ENCODE data around the gene UBE2QL1. TPM values are rescaled to one million over a fixed set of nuclear protein-coding genes. Genes with fewer than 3 reads are reported as not detected.

UBE2QL1 gene
- polyA plus RNA-seq, 1 of the 3 experiments (the other 2 are of a cell fraction) = 0.28 TPM

- DNase-seq = no peak
- ChIA-PET POLR2A (no interaction called here), CTCF (interaction anchor here (1.0 kb wide), 1 partner anchor 94 kb away, joined by 3 read pairs; no protein-coding TSS in a partner anchor)
- H3K9ac ChIP-seq = no peak overlapping the region
- TF ChIP-seq CHD2 (IDR thresholded peaks at IDR 0.05; ENCODE audit: low read length, partially characterized antibody) (no peak), RCOR1 (IDR thresholded peaks at IDR 0.05; ENCODE audit: low read length) (no peak), EP300 (IDR thresholded peaks at IDR 0.05; ENCODE audit: borderline replicate concordance in 1 of 2, low read depth in 1 of 2, low read length in 1 of 2) (no peak)
- H3K27me3 ChIP-seq (ENCODE audit: insufficient read depth) = no peaks in the 10 kb centered on the region
- H3K4me1 ChIP-seq (ENCODE audit: control insufficient read depth in 1 of 2, insufficient read depth in 2 of 2, low read depth in 1 of 2, low read length in 1 of 2) = peaks cover 0 to 48% of the 10 kb centered on the region in 2 experiments; a peak in 2 of 4 replicates
- no peak overlapping the region for H3K4me3 ChIP-seq (ENCODE audit: low read depth in 2 of 2, low read length in 1 of 2)
- no peaks in the 10 kb centered on the region for H4K20me1 ChIP-seq (ENCODE audit: insufficient read depth)
- H2AFZ ChIP-seq (ENCODE audit: low read depth) = no peak overlapping the region
- H3K36me3 ChIP-seq (replicated peaks in 1 of 2; ENCODE audit: control insufficient read depth in 1 of 2, insufficient read depth in 2 of 2, low read length in 1 of 2) = no peaks in the 10 kb centered on the region
- no peaks in the 10 kb centered on the region for H3K9me3 ChIP-seq
- H3K27ac ChIP-seq (ENCODE audit: low read depth in 2 of 2, low read length in 1 of 2) = no peak overlapping the region
- no peaks in the 10 kb centered on the region for H3F3A ChIP-seq (replicated peaks; ENCODE audit: insufficient read depth)
- H3K79me2 ChIP-seq (ENCODE audit: insufficient read depth) = no peaks in the 10 kb centered on the region
- 48% methylated on average over 10 of the region's 11 CpGs for WGBS (ENCODE audit: low lambda C conversion rate)
- no peak overlapping the region for H3K4me2 ChIP-seq
- H3K9me2 ChIP-seq = no peaks in the 10 kb centered on the region
Observed at GRCh38 chr5:6482735-6483134, 34.1 kb downstream of the UBE2QL1 start.

- Histone ChIP-seq H3K4me3 (ENCODE audit: low read depth in 2 of 2, low read length in 1 of 2) (no peak overlapping the region), H3K4me1 (ENCODE audit: control insufficient read depth in 1 of 2, insufficient read depth in 2 of 2, low read depth in 1 of 2, low read length in 1 of 2) (peaks cover 0 to 40% of the 10 kb centered on the region in 2 experiments; a peak in 2 of 4 replicates), H4K20me1 (ENCODE audit: insufficient read depth) (no peaks in the 10 kb centered on the region), H3K27me3 (ENCODE audit: insufficient read depth) (no peaks in the 10 kb centered on the region), H3K79me2 (ENCODE audit: insufficient read depth) (no peaks in the 10 kb centered on the region), H3K9ac (no peak overlapping the region), H3K4me2 (no peak overlapping the region), H2AFZ (ENCODE audit: low read depth) (no peak overlapping the region), H3K9me2 (no peaks in the 10 kb centered on the region), H3K27ac (ENCODE audit: low read depth in 2 of 2, low read length in 1 of 2) (no peak overlapping the region; a peak in 1 of 4 replicates), H3K9me3 (no peaks in the 10 kb centered on the region), H3K36me3 (replicated peaks in 1 of 2; ENCODE audit: control insufficient read depth in 1 of 2, insufficient read depth in 2 of 2, low read length in 1 of 2) (no peaks in the 10 kb centered on the region), H3F3A (replicated peaks; ENCODE audit: insufficient read depth) (no peaks in the 10 kb centered on the region)
- DNase-seq = no peak
- CTCF ChIA-PET = no interaction called here
- TF ChIP-seq RXRA (IDR thresholded peaks at IDR 0.05; ENCODE audit: borderline replicate concordance, low read depth) (no peak), RCOR1 (IDR thresholded peaks at IDR 0.05; ENCODE audit: low read length) (no peak), MXI1 (IDR thresholded peaks at IDR 0.05; ENCODE audit: low read depth, low read length) (no peak), NFIC (IDR thresholded peaks at IDR 0.05; ENCODE audit: borderline replicate concordance) (no peak)
- WGBS (ENCODE audit: low lambda C conversion rate) = 54% methylated on average over 9 of the region's 9 CpGs
- POLR2A ChIA-PET = no interaction called here
Observed at GRCh38 chr5:6483880-6484382, 35.3 kb downstream of the UBE2QL1 start.

- Histone ChIP-seq H3K27ac (ENCODE audit: low read depth in 2 of 2, low read length in 1 of 2) (no peak overlapping the region), H3K9me3 (no peaks in the 10 kb centered on the region), H2AFZ (ENCODE audit: low read depth) (no peak overlapping the region), H3K36me3 (replicated peaks in 1 of 2; ENCODE audit: control insufficient read depth in 1 of 2, insufficient read depth in 2 of 2, low read length in 1 of 2) (no peaks in the 10 kb centered on the region), H3K4me1 (ENCODE audit: control insufficient read depth in 1 of 2, insufficient read depth in 2 of 2, low read depth in 1 of 2, low read length in 1 of 2) (peaks cover 0 to 38% of the 10 kb centered on the region in 2 experiments; a peak in 2 of 4 replicates), H3K4me2 (no peak overlapping the region), H3K27me3 (ENCODE audit: insufficient read depth) (no peaks in the 10 kb centered on the region), H3K9ac (no peak overlapping the region), H3K79me2 (ENCODE audit: insufficient read depth) (no peaks in the 10 kb centered on the region), H3K4me3 (ENCODE audit: low read depth in 2 of 2, low read length in 1 of 2) (no peak overlapping the region), H3F3A (replicated peaks; ENCODE audit: insufficient read depth) (no peaks in the 10 kb centered on the region), H4K20me1 (ENCODE audit: insufficient read depth) (no peaks in the 10 kb centered on the region), H3K9me2 (no peaks in the 10 kb centered on the region)
- ChIA-PET CTCF (interaction anchor here (1.1 kb wide), 1 partner anchor 29 kb away, joined by 3 read pairs; no protein-coding TSS in a partner anchor), POLR2A (no interaction called here)
- DNase-seq = no peak
- 56% methylated on average over 9 of the region's 13 CpGs for WGBS (ENCODE audit: low lambda C conversion rate)
- TF ChIP-seq SIN3A (IDR thresholded peaks at IDR 0.05; ENCODE audit: borderline replicate concordance, low read depth, low read length) (no peak), SMC3 (IDR thresholded peaks at IDR 0.05; ENCODE audit: low read depth, low read length) (no peak), FOSL2 (IDR thresholded peaks at IDR 0.05; ENCODE audit: borderline replicate concordance, low read depth) (no peak), EP300 (IDR thresholded peaks at IDR 0.05; ENCODE audit: borderline replicate concordance in 1 of 2, low read depth in 1 of 2, low read length in 1 of 2) (no peak), IRF3 (IDR thresholded peaks at IDR 0.05; ENCODE audit: low read depth, low read length) (no peak), MEF2A (IDR thresholded peaks at IDR 0.05; ENCODE audit: borderline replicate concordance, low read depth) (no peak), ZBTB33 (IDR thresholded peaks at IDR 0.05; ENCODE audit: borderline replicate concordance, low read depth) (no peak), EZH2phosphoT487 (IDR thresholded peaks at IDR 0.05; ENCODE audit: borderline replicate concordance, low read depth) (no peak), USF1 (IDR thresholded peaks at IDR 0.05; ENCODE audit: borderline replicate concordance, low read depth) (no peak), TEAD4 (IDR thresholded peaks at IDR 0.05; ENCODE audit: borderline replicate concordance, insufficient read depth) (no peak), NFIC (IDR thresholded peaks at IDR 0.05; ENCODE audit: borderline replicate concordance) (no peak), GABPA (IDR thresholded peaks at IDR 0.05; ENCODE audit: low read depth) (no peak), RXRA (IDR thresholded peaks at IDR 0.05; ENCODE audit: borderline replicate concordance, low read depth) (no peak), ELF1 (IDR thresholded peaks at IDR 0.05) (no peak), RCOR1 (IDR thresholded peaks at IDR 0.05; ENCODE audit: low read length) (no peak), RFX5 (IDR thresholded peaks at IDR 0.05; ENCODE audit: low read length) (no peak)
Observed at GRCh38 chr5:6484446-6484845, 35.8 kb downstream of the UBE2QL1 start.

Measured in SK-N-SH (cell line).